Amygdala (tissue), 56 donors: Measurements from ENCODE around the gene ZCCHC18.
A peak's percentile ranks its signal among the peaks of the same experiment; 100 is the strongest.

Source experiments
- DNase-seq, 56 donors: peaks; one replicate each; lab custom pipeline; 2025; lab: John Stamatoyannopoulos, UW

Gene ZCCHC18

GRCh38 chrX:104126856-104127255, 14.5 kb downstream of the ZCCHC18 start:
- DNase-seq = no peak

- no peak for DNase-seq
Measured at GRCh38 chrX:104130808-104131207, 18.5 kb downstream of the ZCCHC18 start.

- DNase-seq = no peak
Measured at GRCh38 chrX:104134583-104135261, 22.4 kb downstream of the ZCCHC18 start.

- no peak for DNase-seq
Measured at GRCh38 chrX:104135677-104136076, 23.4 kb downstream of the ZCCHC18 start.

- DNase-seq = peak in 47 of 56 donors; percentile 0 to 81 (median 32)
Measured at GRCh38 chrX:104136241-104137019, 24.1 kb downstream of the ZCCHC18 start.

GRCh38 chrX:104137496-104137895, 25.2 kb downstream of the ZCCHC18 start:
- peak in 3 of 56 donors; percentile 1 to 20 (median 12) for DNase-seq

- DNase-seq = no peak
Measured at GRCh38 chrX:104141087-104141760, 28.9 kb downstream of the ZCCHC18 start.

GRCh38 chrX:104151037-104151436, 38.7 kb downstream of the ZCCHC18 start:
- DNase-seq = no peak

GRCh38 chrX:104156630-104157529, 44.6 kb downstream of the ZCCHC18 start, which contains the start of gene SLC25A53:
TSS of gene SLC25A53 (minus strand) at chrX:104157009. CDS start at chrX:104105257, 51,752 bp downstream.
- DNase-seq = peak; percentile 19 to 85 (median 70)
